H1 (cell line): Measurements from ENCODE around the gene UBE2E1. TPM values are rescaled to one million over a fixed set of nuclear protein-coding genes. Genes with fewer than 3 reads are reported as not detected.

Source experiments
- CTCF ChIA-PET: fragments of 300-600 bp; sonication (Branson Sonifier 250); formaldehyde crosslinking; loops from one replicate; lab custom pipeline; 2021; ENCODE audit not compliant: partially characterized antibody; lab: Charles Lee
- POLR2A ChIA-PET: fragments of 300-600 bp; sonication (Branson Sonifier 250); formaldehyde crosslinking; loops from one replicate; lab custom pipeline; 2021; ENCODE audit warnings: inconsistent platforms; ENCODE audit not compliant: partially characterized antibody; lab: Charles Lee
- DNase-seq, 2 experiments: peaks; one replicate each; pipeline versions ENCODE4 v3.0.0 to v3.0.0-alpha.2; 2010 to 2022; ENCODE audit warnings: low spot score in 2 of 2, low read depth in 1 of 2, mixed read lengths in 1 of 2
- FAIRE-seq: peaks from 2 replicates; lab custom pipeline; 2011; peaks lifted over from hg19 to GRCh38; lab: Jason Lieb, UNC
- H2AFZ ChIP-seq: 2 replicates; pipeline ENCODE4 v1.8.1; 2012; ENCODE audit warnings: low read length, inconsistent platforms
- H2AK5ac ChIP-seq: 2 replicates; pipeline ENCODE4 v1.6.1; 2013; ENCODE audit warnings: low read depth, low read length
- H2BK120ac ChIP-seq: replicated peaks from 2 replicates; pipeline ENCODE3; 2013; ENCODE audit warnings: low read depth, low read length, inconsistent platforms
- H2BK12ac ChIP-seq: 2 replicates; pipeline ENCODE4 v1.6.1; 2013; ENCODE audit warnings: low read depth, low read length
- H2BK15ac ChIP-seq: 2 replicates; pipeline ENCODE4 v1.6.1; 2013; ENCODE audit warnings: low read length
- H2BK20ac ChIP-seq: 2 replicates; pipeline ENCODE4 v1.6.1; 2013; ENCODE audit warnings: low read length
- H2BK5ac ChIP-seq: 2 replicates; pipeline ENCODE4 v1.6.1; 2013; ENCODE audit warnings: low read depth, low read length
- H3K14ac ChIP-seq: 2 replicates; pipeline ENCODE4 v1.6.1; 2013; ENCODE audit warnings: inconsistent platforms; ENCODE audit not compliant: insufficient read length
- H3K18ac ChIP-seq: 2 replicates; pipeline ENCODE4 v1.6.1; 2013; ENCODE audit warnings: low read length; ENCODE audit errors: extremely low read depth
- H3K23ac ChIP-seq: 2 replicates; pipeline ENCODE4 v1.6.1; 2013; ENCODE audit warnings: inconsistent platforms; ENCODE audit not compliant: insufficient read length
- H3K23me2 ChIP-seq: 2 replicates; pipeline ENCODE4 v1.6.1; 2013; ENCODE audit warnings: low read depth, low read length
- H3K27ac ChIP-seq: 2 replicates; pipeline ENCODE4 v1.6.1; 2011; ENCODE audit warnings: low read depth, low read length, inconsistent platforms
- H3K27me3 ChIP-seq, 4 experiments: replicated peaks in 1 of 4; 1 replicate in 1 of 4; 2 replicates in 3 of 4; pipeline versions ENCODE4 v1.6.1 to v1.8.1; 2011 to 2013; ENCODE audit warnings: low read length in 3 of 4, mild to moderate bottlenecking in 3 of 4, inconsistent platforms in 2 of 4, mixed read lengths in 2 of 4, moderate library complexity in 1 of 4; ENCODE audit not compliant: control insufficient read depth in 3 of 4, insufficient read depth in 3 of 4; ENCODE audit errors: extremely low read depth in 1 of 4
- H3K36me3 ChIP-seq, 4 experiments: 2 replicates each; pipeline versions ENCODE4 v1.6.1 to v1.8.1; 2011 to 2013; ENCODE audit warnings: mild to moderate bottlenecking in 4 of 4, low read length in 3 of 4, moderate library complexity in 2 of 4, control low read depth in 1 of 4, inconsistent platforms in 1 of 4; ENCODE audit not compliant: insufficient read depth in 4 of 4, control insufficient read depth in 2 of 4
- H3K4ac ChIP-seq: replicated peaks from 2 replicates; pipeline ENCODE3; 2013; ENCODE audit warnings: low read length, low read depth, mixed read lengths, inconsistent platforms; ENCODE audit not compliant: insufficient read length
- H3K4me1 ChIP-seq, 4 experiments: replicated peaks in 1 of 4; 1 replicate in 1 of 4; 2 replicates in 3 of 4; pipeline versions ENCODE4 v1.6.1 to v1.8.1; 2011 to 2013; ENCODE audit warnings: low read length in 3 of 4, inconsistent platforms in 2 of 4, mixed read lengths in 1 of 4; ENCODE audit not compliant: insufficient read depth in 4 of 4, control insufficient read depth in 3 of 4
- H3K4me2 ChIP-seq, 2 experiments: 2 replicates each; pipeline versions ENCODE4 v1.6.1 to v1.8.1; 2011 to 2013; ENCODE audit warnings: low read depth in 2 of 2, low read length in 2 of 2, control low read depth in 1 of 2, inconsistent platforms in 1 of 2, mild to moderate bottlenecking in 1 of 2; ENCODE audit not compliant: insufficient read depth in 1 of 2
- H3K4me3 ChIP-seq, 4 experiments: fragments of 200-600, 300-600 bp in 1 of 4; sonication (generic), shearing (Covaris generic), sonication (Bioruptor Twin) in 1 of 4; 2 replicates each; pipeline versions ENCODE4 v1.5.1 to v1.8.1; 2011 to 2016; ENCODE audit warnings: low read length in 4 of 4, low read depth in 3 of 4, control low read depth in 2 of 4, inconsistent platforms in 2 of 4, mild to moderate bottlenecking in 2 of 4, mixed read lengths in 1 of 4, moderate library complexity in 1 of 4; ENCODE audit not compliant: insufficient read depth in 2 of 4; ENCODE audit errors: extremely low read depth in 1 of 4
- H3K56ac ChIP-seq: replicated peaks from 2 replicates; pipeline ENCODE3; 2013; ENCODE audit warnings: low read depth, mild to moderate bottlenecking, mixed read lengths, low read length, inconsistent platforms; ENCODE audit not compliant: insufficient read length
- H3K79me1 ChIP-seq: 2 replicates; pipeline ENCODE4 v1.6.1; 2013; ENCODE audit warnings: low read depth, low read length, control low read depth
- H3K79me2 ChIP-seq, 2 experiments: 2 replicates each; pipeline versions ENCODE4 v1.6.1 to v1.8.1; 2012 to 2013; ENCODE audit warnings: low read length in 2 of 2, mild to moderate bottlenecking in 2 of 2, inconsistent platforms in 1 of 2; ENCODE audit not compliant: insufficient read depth in 2 of 2, control insufficient read depth in 1 of 2
- H3K9ac ChIP-seq, 4 experiments: replicated peaks in 1 of 4; 1 replicate in 1 of 4; 2 replicates in 3 of 4; pipeline versions ENCODE4 v1.6.1 to v1.8.1; 2011 to 2013; ENCODE audit warnings: low read depth in 3 of 4, low read length in 3 of 4, control low read depth in 2 of 4, mild to moderate bottlenecking in 2 of 4, moderate library complexity in 2 of 4, inconsistent platforms in 1 of 4; ENCODE audit errors: extremely low read depth in 1 of 4
- H3K9me3 ChIP-seq, 2 experiments: 2 replicates each; pipeline versions ENCODE4 v1.6.1 to v1.8.1; 2012 to 2013; ENCODE audit warnings: mild to moderate bottlenecking in 2 of 2, moderate library complexity in 2 of 2, control low read depth in 1 of 2, inconsistent platforms in 1 of 2, low read depth in 1 of 2, low read length in 1 of 2, mixed read lengths in 1 of 2; ENCODE audit not compliant: insufficient read depth in 2 of 2
- H4K20me1 ChIP-seq, 2 experiments: replicated peaks in 1 of 2; 2 replicates each; pipeline versions ENCODE3 to v1.8.1; 2011 to 2013; ENCODE audit warnings: inconsistent platforms in 2 of 2, low read length in 2 of 2, mild to moderate bottlenecking in 1 of 2; ENCODE audit not compliant: insufficient read depth in 2 of 2, control insufficient read depth in 1 of 2
- H4K5ac ChIP-seq: 2 replicates; pipeline ENCODE4 v1.6.1; 2013; ENCODE audit warnings: low read length, low read depth, mixed read lengths, inconsistent platforms; ENCODE audit not compliant: insufficient read length
- H4K8ac ChIP-seq: 2 replicates; pipeline ENCODE4 v1.8.0; 2013; ENCODE audit warnings: mild to moderate bottlenecking, moderate library complexity, low read length, inconsistent platforms; ENCODE audit not compliant: insufficient read depth; ENCODE audit errors: extremely low read depth
- H4K91ac ChIP-seq: replicated peaks from 2 replicates; pipeline ENCODE3; 2013; ENCODE audit warnings: low read length, mixed read lengths, inconsistent platforms; ENCODE audit not compliant: insufficient read length
- ASH2L ChIP-seq: fragments of 200-600, 300-600 bp; sonication (generic); IDR thresholded peaks from one replicate; pipeline ENCODE4 v1.7.1; 2017; ENCODE audit warnings: low read length
- BACH1 ChIP-seq: IDR thresholded peaks from 2 replicates; pipeline ENCODE4 v1.6.1; 2012; ENCODE audit warnings: low read length, improper control_type of control experiment
- CEBPB ChIP-seq: IDR thresholded peaks from 2 replicates; pipeline ENCODE4 v1.6.1; 2012; ENCODE audit warnings: low read depth, low read length
- CREB1 ChIP-seq: IDR thresholded peaks from 2 replicates; pipeline ENCODE4 v1.6.1; 2012; ENCODE audit warnings: inconsistent platforms
- CTCF ChIP-seq, 3 experiments: IDR thresholded peaks; 1 replicate in 2 of 3; 2 replicates in 1 of 3; pipeline versions ENCODE4 v1.5.1 to v1.6.1; 2011; ENCODE audit warnings: low read length in 3 of 3, mild to moderate bottlenecking in 3 of 3, inconsistent platforms in 2 of 3, low read depth in 1 of 3, moderate library complexity in 1 of 3; ENCODE audit not compliant: insufficient read depth in 1 of 3; ENCODE audit errors: control extremely low read depth in 1 of 3
- EP300 ChIP-seq, 2 experiments: IDR thresholded peaks; 1 replicate in 1 of 2; 2 replicates in 1 of 2; pipeline ENCODE4 v1.6.1; 2011 to 2012; ENCODE audit warnings: low read depth in 2 of 2, low read length in 2 of 2, mild to moderate bottlenecking in 2 of 2, borderline replicate concordance in 1 of 2, inconsistent platforms in 1 of 2, moderate library complexity in 1 of 2
- KDM5A ChIP-seq: fragments of 200-600 bp; IDR thresholded peaks from 2 replicates; pipeline ENCODE4 v1.7.1; 2012; ENCODE audit warnings: mild to moderate bottlenecking, low read length, inconsistent platforms, mixed read lengths
- NANOG ChIP-seq: IDR thresholded peaks from 2 replicates; pipeline ENCODE4 v1.6.1; 2011; ENCODE audit warnings: low read length, low read depth, mild to moderate bottlenecking, inconsistent platforms; ENCODE audit not compliant: insufficient read depth, poor library complexity, severe bottlenecking
- SIRT6 ChIP-seq: IDR thresholded peaks from one replicate; pipeline ENCODE4 v1.7.1; 2012; ENCODE audit warnings: low read length, inconsistent platforms
- SP1 ChIP-seq: IDR thresholded peaks from 2 replicates; pipeline ENCODE4 v1.6.1; 2011; ENCODE audit warnings: low read depth, low read length
- WGBS, 2 experiments: shearing (Covaris generic) in 1 of 2; methylation state at CpG; one replicate each; pipeline versions ENCODE4 v1.1.6 to v1.1.7; 2013 to 2015; ENCODE audit warnings: low lambda C conversion rate in 2 of 2, mixed read lengths in 2 of 2, inconsistent platforms in 1 of 2, low coverage in 1 of 2, missing lambda C conversion rate in 1 of 2; ENCODE audit not compliant: insufficient replicate concordance in 2 of 2, insufficient coverage in 1 of 2, insufficient read length in 1 of 2; ENCODE audit errors: extremely low coverage in 1 of 2, missing lambda C conversion rate in 1 of 2; 5-methylcytosine and 5-hydroxymethylcytosine counted together
- polyA plus RNA-seq, 7 experiments: library from polyadenylated mRNA; depleted of rRNA in 3 of 7; stranded (reverse) in 5 of 7; unstranded in 2 of 7; fragments of >200 nt in 5 of 7; fragments of 200-250 nt in 2 of 7; gene quantifications; 1 replicate in 5 of 7; 2 replicates in 1 of 7; 4 replicates in 1 of 7; pipeline versions ENCODE4 v1.2.1 to v1.2.3, GENCODE V29; 2011 to 2013; ENCODE audit warnings: missing spikeins in 2 of 7, mixed read lengths in 2 of 7
- total RNA-seq: library from RNA; stranded (reverse); fragmentation: NEBNext Ultra II Directional; extraction: Animal tissue kit (Norgen Biotek cat#: 25700); gene quantifications from 2 replicates; pipeline ENCODE4 v1.2.1, GENCODE V29; 2021

Gene UBE2E1
- total and polyA plus RNA-seq, 2 of the 8 experiments (the other 6 are each of a cell fraction or from before 2014, with no cell fraction given), result 109 to 141 TPM

GRCh38 chr3:23836536-23837230 is 30.9 kb downstream of the UBE2E1 start:
- DNase-seq (no peak), FAIRE-seq (no peak)
- Histone ChIP-seq H3K79me1 (peaks cover 4% of the 10 kb centered on the region), H3K36me3 (no peaks in the 10 kb centered on the region), H3K4me3 (no peak overlapping the region), H3K9ac (no peak overlapping the region), H3K27me3 (no peaks in the 10 kb centered on the region), H3K4ac (no peak overlapping the region), H2BK20ac (no peak overlapping the region), H4K5ac (no peak overlapping the region), H2BK120ac (no peak overlapping the region), H3K79me2 (peaks cover 0 to 93% of the 10 kb centered on the region in 2 experiments; a peak in 3 of 4 replicates), H2BK15ac (no peak overlapping the region), H3K4me2 (no peak overlapping the region), H3K56ac (no peak overlapping the region), H3K9me3 (no peaks in the 10 kb centered on the region), H2BK5ac (no peak overlapping the region), H3K18ac (no peak overlapping the region), H3K14ac (no peak overlapping the region), H2AFZ (no peak overlapping the region), H3K23ac (no peak overlapping the region), H3K23me2 (no peaks in the 10 kb centered on the region), H2AK5ac (no peak overlapping the region), H4K20me1 (peaks cover 5 to 12% of the 10 kb centered on the region in 2 experiments), H4K8ac (no peak overlapping the region), H3K27ac (no peak overlapping the region), H2BK12ac (no peak overlapping the region), H4K91ac (no peak overlapping the region), H3K4me1 (peaks cover 0 to 4% (median 0%) of the 10 kb centered on the region in 4 experiments; a peak in 3 of 7 replicates)
- ChIA-PET CTCF (interaction anchor here (1.0 to 3.7 kb wide), 8 partner anchors 9 to 188 kb away, joined by 3 to 11 read pairs (median 4); no protein-coding TSS in a partner anchor), POLR2A (interaction anchor here (0.5 to 4.1 kb wide), 6 partner anchors 11 to 227 kb away, joined by 3 to 16 read pairs (median 3); partner anchors contain the start of genes NKIRAS1 and RPL15)
- WGBS, 2 experiments, result 95% methylated on average over 1 of the region's 1 CpG; no CpG with 5 or more reads in 1 of the 2 experiments
- TF ChIP-seq BACH1 (no peak), EP300 (IDR thresholded peaks at IDR 0.05; ENCODE audit: borderline replicate concordance in 1 of 2, low read depth in 2 of 2, low read length in 2 of 2) (no peak), NANOG (no peak), SIRT6 (no peak), CTCF (IDR thresholded peaks at IDR 0.05; ENCODE audit: control extremely low read depth in 1 of 3, insufficient read depth in 1 of 3, low read depth in 1 of 3, low read length in 3 of 3) (no peak), CREB1 (no peak), SP1 (no peak), KDM5A (no peak), CEBPB (no peak), ASH2L (no peak)
